Lung (tissue), 12 donors: Measurements from ENCODE around the gene TXNRD2. TPM values are rescaled to one million over a fixed set of nuclear protein-coding genes. Genes with fewer than 3 reads are reported as not detected.

ENCODE experiments used
- ATAC-seq: fragments of 200-7000 bp; cut with Tn5 transposase; one replicate; pipeline ENCODE4 v1.9.1; 2020; ENCODE audit warnings: moderate number of reproducible peaks; ENCODE audit not compliant: insufficient read depth, low FRiP score
- DNase-seq, 3 donors: peaks; one replicate each; pipeline ENCODE4 v3.0.0-alpha.2; 2013 to 2017
- H3K27ac ChIP-seq, 2 donors: one replicate each; pipeline ENCODE4 v1.5.1; 2013; ENCODE audit warnings: mild to moderate bottlenecking in 2 of 2, moderate library complexity in 2 of 2, control low read depth in 1 of 2, inconsistent platforms in 1 of 2, low read depth in 1 of 2, low read length in 1 of 2
- H3K27me3 ChIP-seq, 3 donors: one replicate each; pipeline ENCODE4 v1.5.1; 2013; ENCODE audit warnings: low read length in 2 of 3; ENCODE audit not compliant: control insufficient read depth in 3 of 3, insufficient read depth in 3 of 3
- H3K36me3 ChIP-seq, 4 donors: one replicate each; pipeline ENCODE4 v1.5.1; 2013; ENCODE audit warnings: low read length in 4 of 4, mild to moderate bottlenecking in 1 of 4, moderate library complexity in 1 of 4; ENCODE audit not compliant: control insufficient read depth in 4 of 4, insufficient read depth in 4 of 4
- H3K4me1 ChIP-seq, 5 donors: one replicate each; pipeline ENCODE4 v1.5.1; 2013; ENCODE audit warnings: low read length in 5 of 5, mild to moderate bottlenecking in 2 of 5, moderate library complexity in 1 of 5; ENCODE audit not compliant: control insufficient read depth in 5 of 5, insufficient read depth in 5 of 5
- H3K4me3 ChIP-seq: one replicate; pipeline ENCODE4 v1.5.1; 2013; ENCODE audit warnings: mild to moderate bottlenecking, control low read depth, moderate library complexity
- H3K9ac ChIP-seq, 2 donors: one replicate each; pipeline ENCODE4 v1.5.1; 2013; ENCODE audit warnings: low read length in 2 of 2, control low read depth in 1 of 2; ENCODE audit not compliant: insufficient read depth in 1 of 2
- H3K9me3 ChIP-seq, 4 donors: one replicate each; pipeline ENCODE4 v1.5.1; 2013; ENCODE audit warnings: low read length in 3 of 4, mild to moderate bottlenecking in 1 of 4, moderate library complexity in 1 of 4; ENCODE audit not compliant: control insufficient read depth in 4 of 4, insufficient read depth in 3 of 4
- WGBS, 2 donors: extraction: QIAGEN DNeasy Blood & Tissue Kit; methylation state at CpG; one replicate each; pipeline ENCODE4 v1.1.7; 2013; 5-methylcytosine and 5-hydroxymethylcytosine counted together
- polyA plus RNA-seq, 2 donors: library from polyadenylated mRNA; stranded (reverse); fragments of 200-250 nt; gene quantifications; one replicate each; pipeline ENCODE4 v1.2.1, GENCODE V29; 2013
- total RNA-seq, 2 donors: library from RNA; depleted of rRNA in 1 of 2; stranded (reverse); fragments of >200 nt in 1 of 2; gene quantifications; one replicate each; pipeline ENCODE4 v1.2.1, GENCODE V29; 2014 to 2021
- TF ChIP-seq, protein P1 (sequence below): IDR thresholded peaks from 2 replicates; pipeline ENCODE4 v1.5.1; 2012; ENCODE audit warnings: mild to moderate bottlenecking; ENCODE audit errors: control extremely low read depth, extremely low read depth
- donor health status: control.
- donor health status: control.
- donor health status: Bipolar disorder and iron deficiency.
- donor health status: healthy.
- donor health status: DM: yes; HTN: yes; CAD: no.

The TXNRD2 gene
- total and polyA plus RNA-seq, 4 donors = 20.3 to 59.2 (median 32.2) TPM

DNA sequence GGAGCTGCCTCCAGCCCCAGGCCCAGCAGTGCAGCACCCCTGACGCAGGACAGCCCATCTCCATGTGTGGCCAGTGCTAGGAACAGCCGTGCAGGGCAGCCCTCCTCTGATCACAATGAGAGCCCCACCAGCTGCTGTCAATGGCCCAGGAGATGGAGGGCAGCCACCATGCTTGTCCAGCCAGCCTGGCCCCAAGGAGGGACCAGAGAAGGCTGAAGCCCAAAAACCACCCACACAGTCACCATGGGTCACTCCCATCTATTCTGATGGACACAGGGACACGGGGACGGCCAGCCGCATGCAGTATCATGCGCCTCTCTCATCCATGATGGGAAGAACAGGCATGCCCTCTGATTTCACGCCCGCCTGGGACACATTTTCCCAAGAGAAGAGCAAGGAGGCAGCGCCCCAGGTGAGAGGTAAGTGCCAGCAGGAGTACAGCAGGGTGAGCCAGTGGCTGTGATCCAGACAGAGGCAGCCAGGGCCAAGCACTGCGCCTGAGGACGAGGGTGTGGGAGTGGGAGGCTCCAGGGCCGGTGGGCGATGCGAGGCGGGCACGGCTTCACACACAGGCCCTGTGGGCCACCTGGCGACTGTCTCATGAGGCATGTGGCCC, 53.4 kb downstream of the TXNRD2 start:
- TF ChIP-seq, protein P1, sequence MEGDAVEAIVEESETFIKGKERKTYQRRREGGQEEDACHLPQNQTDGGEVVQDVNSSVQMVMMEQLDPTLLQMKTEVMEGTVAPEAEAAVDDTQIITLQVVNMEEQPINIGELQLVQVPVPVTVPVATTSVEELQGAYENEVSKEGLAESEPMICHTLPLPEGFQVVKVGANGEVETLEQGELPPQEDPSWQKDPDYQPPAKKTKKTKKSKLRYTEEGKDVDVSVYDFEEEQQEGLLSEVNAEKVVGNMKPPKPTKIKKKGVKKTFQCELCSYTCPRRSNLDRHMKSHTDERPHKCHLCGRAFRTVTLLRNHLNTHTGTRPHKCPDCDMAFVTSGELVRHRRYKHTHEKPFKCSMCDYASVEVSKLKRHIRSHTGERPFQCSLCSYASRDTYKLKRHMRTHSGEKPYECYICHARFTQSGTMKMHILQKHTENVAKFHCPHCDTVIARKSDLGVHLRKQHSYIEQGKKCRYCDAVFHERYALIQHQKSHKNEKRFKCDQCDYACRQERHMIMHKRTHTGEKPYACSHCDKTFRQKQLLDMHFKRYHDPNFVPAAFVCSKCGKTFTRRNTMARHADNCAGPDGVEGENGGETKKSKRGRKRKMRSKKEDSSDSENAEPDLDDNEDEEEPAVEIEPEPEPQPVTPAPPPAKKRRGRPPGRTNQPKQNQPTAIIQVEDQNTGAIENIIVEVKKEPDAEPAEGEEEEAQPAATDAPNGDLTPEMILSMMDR = no peak
- H3K4me1 ChIP-seq = peaks cover 0 to 24% (median 13%) of the 10 kb centered on the region in 5 donors
- DNase-seq (no peak), ATAC-seq (no peak)
- H3K4me3 ChIP-seq = no peak overlapping the region
- no peak overlapping the region for H3K9ac ChIP-seq
- H3K36me3 ChIP-seq = peaks cover 0 to 6% (median 0%) of the 10 kb centered on the region in 4 donors
- no peak overlapping the region for H3K27ac ChIP-seq
- no peaks in the 10 kb centered on the region for H3K9me3 ChIP-seq
- WGBS, 2 donors = 96 to 97% methylated on average over 17 of the region's 17 CpGs
- no peaks in the 10 kb centered on the region for H3K27me3 ChIP-seq

DNA sequence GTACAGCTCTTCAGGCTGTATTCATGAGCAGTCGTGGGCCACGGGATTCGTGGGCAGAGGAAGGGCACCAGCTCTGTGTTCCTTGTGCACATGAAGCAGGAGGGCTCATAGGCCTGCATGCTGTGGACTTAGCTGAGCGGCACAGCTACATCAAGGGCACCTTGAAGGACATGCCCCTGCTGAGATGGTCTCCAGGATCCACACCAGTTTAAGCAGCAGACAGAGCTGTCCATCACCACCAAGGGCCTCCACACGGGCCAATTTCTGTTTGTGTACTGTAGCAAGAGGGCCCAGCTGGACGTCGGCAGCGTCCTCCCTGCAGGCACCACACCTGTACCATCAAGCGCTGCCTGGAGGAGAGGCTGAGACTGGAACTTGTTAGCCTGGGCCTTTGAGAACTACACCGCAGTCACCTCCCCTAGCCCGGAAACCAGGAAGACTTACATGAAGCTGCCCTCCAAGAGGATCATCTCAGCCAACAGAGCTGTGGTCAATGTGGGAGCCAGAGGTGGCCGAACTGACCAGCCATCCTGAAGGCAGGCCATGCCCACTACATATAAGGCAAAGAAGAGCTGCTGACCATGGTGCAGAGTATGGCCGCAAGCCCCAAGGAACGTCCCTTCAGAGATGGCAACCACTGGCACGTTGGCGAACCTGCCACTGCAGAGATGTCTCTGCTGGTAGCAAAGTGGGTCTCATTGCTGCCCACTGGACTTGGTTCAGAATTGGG, 54.2 kb downstream of the TXNRD2 start:
- Histone ChIP-seq H3K27ac (peak overlapping the region in 1 of 2 donors; percentile 69), H3K9ac (no peak overlapping the region)

DNA sequence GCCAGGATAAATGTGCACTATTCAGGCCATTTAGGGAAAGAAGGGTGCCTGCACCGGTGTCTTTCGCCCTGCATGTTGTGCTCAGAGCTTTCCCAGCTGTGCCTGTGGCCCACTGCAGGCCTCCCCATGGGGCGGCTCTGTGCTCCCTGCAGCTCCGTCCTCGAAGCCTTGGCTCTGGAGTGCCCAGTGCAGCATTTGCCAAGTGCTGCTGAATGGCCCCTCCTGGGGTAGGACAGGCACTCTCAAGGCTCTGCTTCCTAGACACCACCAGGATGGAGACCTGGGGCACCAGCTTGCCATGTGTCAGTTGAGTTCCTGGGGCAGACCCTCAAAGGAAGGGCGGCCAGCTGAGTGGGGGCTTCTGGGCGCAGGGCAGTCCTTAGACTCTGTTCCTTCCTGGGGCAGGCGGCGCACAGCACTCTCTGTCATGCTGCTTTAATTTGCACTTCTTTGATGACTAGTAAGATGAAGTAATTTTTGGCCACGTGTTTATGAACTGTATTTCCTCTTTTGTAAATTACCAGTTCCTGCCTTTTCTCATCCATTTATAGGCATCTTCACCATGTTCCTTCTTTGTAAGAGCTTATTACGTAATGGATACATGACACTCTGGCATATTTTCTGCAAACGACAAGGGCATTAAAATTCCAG, 54.9 kb downstream of the TXNRD2 start:
- DNase-seq (peak in 2 of 3 donors; percentile 10 to 20), ATAC-seq (peak; percentile 72)
- no peak overlapping the region for H3K9ac ChIP-seq
- no peaks in the 10 kb centered on the region for H3K9me3 ChIP-seq
- no peaks in the 10 kb centered on the region for H3K27me3 ChIP-seq
- 35 to 41% methylated on average over 12 of the region's 12 CpGs for WGBS, 2 donors
- no peak overlapping the region for H3K4me3 ChIP-seq
- peaks cover 0 to 3% (median 0%) of the 10 kb centered on the region in 4 donors for H3K36me3 ChIP-seq
- TF ChIP-seq, protein P1 = no peak
- peaks cover 0 to 27% (median under 1%) of the 10 kb centered on the region in 5 donors for H3K4me1 ChIP-seq
- peak overlapping the region in 1 of 2 donors; percentile 69 for H3K27ac ChIP-seq

More for the DNA sequence above, 54.2 kb downstream of the TXNRD2 start:
- Histone ChIP-seq H3K4me3 (no peak overlapping the region), H3K36me3 (peaks cover 0 to 5% (median 0%) of the 10 kb centered on the region in 4 donors), H3K27me3 (no peaks in the 10 kb centered on the region), H3K4me1 (peaks cover 0 to 24% (median 7%) of the 10 kb centered on the region in 5 donors), H3K9me3 (no peaks in the 10 kb centered on the region)
- ATAC-seq = no peak
- DNase-seq = peak in 1 of 3 donors; percentile 8
- WGBS, 2 donors = 78% methylated on average over 16 of the region's 16 CpGs
- TF ChIP-seq, protein P1 = no peak
